ENCODE measurements around the gene ACP3. TPM values are rescaled to one million over a fixed set of nuclear protein-coding genes. Genes with fewer than 3 reads are reported as not detected.
"Not testable (repeated sequence)": the region's sequence is repeated elsewhere in the genome, so short reads cannot be mapped to it uniquely, and the experiment has no call there.

The ACP3 gene
- total and polyA plus RNA-seq, 2 of the 13 experiments (the other 11 are each of a cell fraction or from before 2014, with no cell fraction given) = not detected

GRCh38 chr3:132294906-132295305, 22.3 kb upstream of the ACP3 start (continued):
- TF ChIP-seq TIGD3 (CRISPR knock-in tag; IDR thresholded peaks at IDR 0.05; ENCODE audit: borderline replicate concordance) = no peak

GRCh38 chr3:132303336-132304201, 13.6 kb upstream of the ACP3 start:
- H3K36me3 ChIP-seq (replicated peaks in 1 of 2; ENCODE audit: control insufficient read depth in 1 of 2, insufficient read depth in 2 of 2, low read length in 2 of 2); CTCF ChIA-PET (ENCODE audit: low intra/inter-chr PET ratio, low total read pairs); H3K4me2 ChIP-seq (ENCODE audit: low read depth, low read length); in situ Hi-C loops (cut with HindIII; ENCODE audit: extremely low pct_ligation_motif_present, low pct_unique_long_range_greater_than_20kb); H3K4me1 ChIP-seq (ENCODE audit: insufficient read depth, low read length); H3K27ac ChIP-seq (ENCODE audit: extremely low read length, insufficient read depth, low read length); H2AFZ ChIP-seq (ENCODE audit: low read length); BruUV-seq (replicated peaks); H3K79me2 ChIP-seq (ENCODE audit: insufficient read depth, low read length); FAIRE-seq; intact Hi-C loops (cut with micrococcal nuclease; ENCODE audit: unreplicated experiment); H3K9me3 ChIP-seq (ENCODE audit: low read length); H4K20me1 ChIP-seq (ENCODE audit: insufficient read depth, low read length); DNase-seq (ENCODE audit: low spot score); ATAC-seq; H3K27me3 ChIP-seq (ENCODE audit: control insufficient read depth in 1 of 2, insufficient read depth in 2 of 2, low read length in 2 of 2); POLR2A ChIA-PET; H3K4me3 ChIP-seq (replicated peaks in 1 of 3; ENCODE audit: insufficient read depth in 1 of 3, low read depth in 2 of 3, low read length in 3 of 3); H3K9ac ChIP-seq (ENCODE audit: insufficient read depth, low read depth, low read length): not testable (repeated sequence)
- 15% methylated on average over 5 of the region's 6 CpGs for WGBS (ENCODE audit: low lambda C conversion rate)

- CTCF ChIA-PET (ENCODE audit: low intra/inter-chr PET ratio, low total read pairs); H4K20me1 ChIP-seq (ENCODE audit: insufficient read depth, low read length); BruUV-seq (replicated peaks); H3K4me1 ChIP-seq (ENCODE audit: insufficient read depth, low read length); FAIRE-seq; H3K79me2 ChIP-seq (ENCODE audit: insufficient read depth, low read length); H3K4me2 ChIP-seq (ENCODE audit: low read depth, low read length); ATAC-seq; H3K36me3 ChIP-seq (replicated peaks in 1 of 2; ENCODE audit: control insufficient read depth in 1 of 2, insufficient read depth in 2 of 2, low read length in 2 of 2); H3K9me3 ChIP-seq (ENCODE audit: low read length); H3K4me3 ChIP-seq (replicated peaks in 1 of 3; ENCODE audit: insufficient read depth in 1 of 3, low read depth in 2 of 3, low read length in 3 of 3); POLR2A ChIA-PET; H3K27me3 ChIP-seq (ENCODE audit: control insufficient read depth in 1 of 2, insufficient read depth in 2 of 2, low read length in 2 of 2); H2AFZ ChIP-seq (ENCODE audit: low read length); DNase-seq (ENCODE audit: low spot score); H3K27ac ChIP-seq (ENCODE audit: extremely low read length, insufficient read depth, low read length); H3K9ac ChIP-seq (ENCODE audit: insufficient read depth, low read depth, low read length); in situ Hi-C loops (cut with HindIII; ENCODE audit: extremely low pct_ligation_motif_present, low pct_unique_long_range_greater_than_20kb); intact Hi-C loops (cut with micrococcal nuclease; ENCODE audit: unreplicated experiment): not testable (repeated sequence)
- 0% methylated on average over 2 of the region's 2 CpGs for WGBS (ENCODE audit: low lambda C conversion rate)
These were observed 12.9 kb upstream of the ACP3 start for GRCh38 chr3:132304351-132304750.

GRCh38 chr3:132310057-132310456, 7.2 kb upstream of the ACP3 start:
- in situ Hi-C loops (cut with HindIII; ENCODE audit: extremely low pct_ligation_motif_present, low pct_unique_long_range_greater_than_20kb); H4K20me1 ChIP-seq (ENCODE audit: insufficient read depth, low read length); H2AFZ ChIP-seq (ENCODE audit: low read length); ATAC-seq; BruUV-seq (replicated peaks); H3K4me2 ChIP-seq (ENCODE audit: low read depth, low read length); FAIRE-seq; H3K9me3 ChIP-seq (ENCODE audit: low read length); CTCF ChIA-PET (ENCODE audit: low intra/inter-chr PET ratio, low total read pairs); H3K27ac ChIP-seq (ENCODE audit: extremely low read length, insufficient read depth, low read length); intact Hi-C loops (cut with micrococcal nuclease; ENCODE audit: unreplicated experiment); H3K79me2 ChIP-seq (ENCODE audit: insufficient read depth, low read length); H3K27me3 ChIP-seq (ENCODE audit: control insufficient read depth in 1 of 2, insufficient read depth in 2 of 2, low read length in 2 of 2); H3K4me1 ChIP-seq (ENCODE audit: insufficient read depth, low read length); H3K9ac ChIP-seq (ENCODE audit: insufficient read depth, low read depth, low read length); H3K36me3 ChIP-seq (replicated peaks in 1 of 2; ENCODE audit: control insufficient read depth in 1 of 2, insufficient read depth in 2 of 2, low read length in 2 of 2); H3K4me3 ChIP-seq (replicated peaks in 1 of 3; ENCODE audit: insufficient read depth in 1 of 3, low read depth in 2 of 3, low read length in 3 of 3); POLR2A ChIA-PET; DNase-seq (ENCODE audit: low spot score): not testable (repeated sequence)
- WGBS (ENCODE audit: low lambda C conversion rate) = 44% methylated on average over 11 of the region's 11 CpGs

All from HepG2 (cell line).